Inflammatory macrophage (primary cell): ENCODE measurements around the gene DALRD3.
A peak's percentile ranks its signal among the peaks of the same experiment; 100 is the strongest.
"Not testable (repeated sequence)": the region's sequence is repeated elsewhere in the genome, so short reads cannot be mapped to it uniquely, and the experiment has no call there.

Source experiments
- DNase-seq, 2 donors: peaks; one replicate each; pipeline ENCODE4 v3.0.0-alpha.2; 2020 to 2022

Gene DALRD3

DNA sequence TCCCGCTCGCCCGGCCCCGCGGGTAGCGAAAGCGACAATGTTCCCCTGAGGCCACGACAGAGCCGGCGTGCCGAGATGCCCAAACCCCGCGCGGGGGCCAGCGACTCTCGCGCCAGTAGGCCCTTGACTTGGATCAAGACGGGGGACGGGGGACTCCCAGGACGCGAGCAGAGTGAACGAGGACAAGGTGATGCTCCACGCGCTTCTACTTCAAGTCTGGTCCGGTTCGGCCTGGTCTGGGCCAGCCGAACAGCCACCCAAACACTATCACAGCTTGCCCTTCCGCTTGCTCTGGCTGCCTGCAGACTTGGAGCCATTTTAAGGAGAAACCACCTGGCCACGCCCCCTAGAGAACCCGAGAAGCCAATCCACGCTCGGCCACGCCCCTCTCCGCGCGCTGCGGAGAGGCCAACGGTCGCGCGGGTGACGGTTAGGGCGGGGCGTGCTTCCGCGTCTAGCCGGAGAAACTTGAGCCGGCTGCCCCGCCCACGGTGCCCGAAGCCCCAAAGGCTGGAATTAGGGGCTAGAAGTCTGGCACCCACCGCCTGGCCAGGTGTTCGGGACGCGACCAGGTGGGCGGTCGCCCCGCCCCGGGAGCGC lies 2.9 kb upstream of the DALRD3 start:
- DNase-seq = peak; percentile 99

DNA sequence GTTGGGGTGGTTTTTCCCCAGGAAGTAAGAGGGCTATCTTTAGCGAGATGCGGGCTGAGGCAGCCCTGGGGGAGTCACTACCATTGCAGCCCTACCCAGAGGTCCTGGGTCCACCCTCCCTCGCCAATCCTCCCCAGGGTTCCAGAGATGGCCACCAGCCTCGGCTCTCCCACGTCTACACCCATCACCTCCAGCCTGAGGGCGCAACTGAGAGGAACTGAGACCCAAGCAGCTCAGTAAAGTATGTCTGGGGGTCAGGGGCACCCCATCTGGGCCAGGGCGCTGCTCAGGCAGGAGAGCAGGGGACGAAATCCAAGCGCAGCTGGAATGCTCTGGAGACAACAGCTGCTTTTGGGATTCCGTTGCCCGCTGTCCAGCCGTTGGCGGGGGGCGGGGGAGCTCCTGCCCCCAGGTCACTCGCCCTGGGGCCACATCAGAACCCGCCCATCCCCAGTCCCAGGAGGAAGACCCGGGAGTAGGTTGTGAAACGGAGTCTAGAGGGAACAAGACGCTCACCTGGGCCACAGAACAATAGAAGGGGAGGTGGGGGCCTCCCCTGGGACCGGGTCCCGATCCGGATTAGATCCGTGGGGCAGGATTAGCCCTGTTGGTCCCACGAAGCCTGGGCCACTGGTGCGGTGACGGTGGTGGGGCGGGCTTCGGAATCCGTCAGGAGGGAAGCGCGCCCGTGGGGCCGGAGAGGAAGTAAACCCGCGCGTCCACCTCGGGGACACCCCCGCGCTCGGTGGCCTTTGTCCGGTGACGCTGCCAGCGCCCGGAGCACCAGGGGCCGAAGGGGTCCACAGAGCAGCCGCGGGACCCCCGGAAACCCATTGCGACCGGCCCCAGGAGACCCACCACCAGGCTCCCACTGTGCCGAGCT lies 2.2 kb upstream of the DALRD3 start:
- DNase-seq = peak; percentile 74 to 88

DNA sequence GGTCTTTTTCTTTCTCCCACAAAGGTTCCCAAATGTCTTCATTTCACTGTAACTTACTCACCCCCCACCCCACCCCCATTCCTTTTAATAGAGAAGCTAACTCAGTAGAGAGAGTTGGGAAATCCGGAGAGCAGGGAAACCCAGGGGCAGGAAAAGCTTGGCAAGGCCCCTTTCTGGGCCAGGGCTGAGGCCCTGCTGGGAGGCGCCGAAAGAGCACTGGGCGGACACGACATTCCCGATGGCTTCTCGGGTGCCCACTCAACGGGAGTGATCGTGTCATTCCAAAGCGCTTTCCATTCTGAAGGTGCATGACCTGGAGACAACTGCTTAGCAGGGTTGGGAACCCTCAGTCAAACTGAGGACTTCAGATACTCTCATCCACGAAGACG lies 1.6 kb upstream of the DALRD3 start:
- DNase-seq = peak; percentile 26 to 42

DNA sequence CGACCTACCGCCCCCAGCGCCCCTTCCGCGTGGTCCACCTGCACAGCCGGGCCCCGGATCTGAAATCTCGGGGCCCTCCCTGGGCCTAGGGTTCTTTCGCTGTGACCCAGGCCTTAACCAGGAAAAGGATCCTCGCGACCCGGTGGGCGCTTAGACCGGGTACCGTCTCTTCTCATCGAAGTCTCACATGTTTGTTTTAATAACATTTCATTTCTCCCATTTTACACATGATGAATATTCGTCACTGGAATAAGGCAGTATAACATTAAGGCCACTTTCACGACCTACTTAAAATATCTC lies 277 bp upstream of the DALRD3 start:
- no peak for DNase-seq

DNA sequence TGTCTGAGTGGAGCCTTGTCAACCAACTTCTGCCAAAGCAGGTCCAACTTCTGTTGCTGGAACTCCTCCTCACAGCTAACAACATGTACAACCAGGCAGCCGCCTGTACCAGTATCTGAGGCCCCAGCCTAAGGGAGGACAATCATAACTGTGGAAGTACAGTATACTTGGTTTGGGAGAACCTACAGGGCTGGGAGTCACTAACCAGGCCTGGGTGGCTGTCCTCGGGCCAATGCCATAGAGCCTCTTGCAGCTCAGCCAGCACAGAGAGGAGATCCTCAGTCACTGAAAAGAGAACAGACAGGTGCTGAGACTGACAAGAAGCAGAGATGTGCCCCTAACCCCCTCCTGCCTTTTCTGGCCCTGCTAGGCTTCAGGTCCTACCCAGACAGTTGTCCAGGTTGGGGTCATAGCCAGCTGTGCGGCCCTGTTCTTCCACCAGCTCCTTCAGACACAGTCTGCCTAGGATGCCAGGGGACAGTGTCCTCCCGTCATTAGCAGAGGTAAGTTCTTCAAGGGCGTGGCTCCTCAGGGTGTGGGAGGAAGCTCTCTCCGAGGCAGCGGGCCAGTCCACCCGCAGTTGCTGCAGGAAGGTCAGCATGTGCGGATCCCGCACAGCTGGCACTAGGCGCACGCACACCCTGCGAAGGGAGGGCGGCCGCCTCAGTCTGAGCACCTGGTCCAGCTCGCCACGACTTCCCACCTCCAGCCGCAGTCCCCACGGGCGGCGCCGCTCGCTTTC lies 980 bp downstream of the DALRD3 start:
- DNase-seq = peak in 1 of 2 donors; percentile 49

DNA sequence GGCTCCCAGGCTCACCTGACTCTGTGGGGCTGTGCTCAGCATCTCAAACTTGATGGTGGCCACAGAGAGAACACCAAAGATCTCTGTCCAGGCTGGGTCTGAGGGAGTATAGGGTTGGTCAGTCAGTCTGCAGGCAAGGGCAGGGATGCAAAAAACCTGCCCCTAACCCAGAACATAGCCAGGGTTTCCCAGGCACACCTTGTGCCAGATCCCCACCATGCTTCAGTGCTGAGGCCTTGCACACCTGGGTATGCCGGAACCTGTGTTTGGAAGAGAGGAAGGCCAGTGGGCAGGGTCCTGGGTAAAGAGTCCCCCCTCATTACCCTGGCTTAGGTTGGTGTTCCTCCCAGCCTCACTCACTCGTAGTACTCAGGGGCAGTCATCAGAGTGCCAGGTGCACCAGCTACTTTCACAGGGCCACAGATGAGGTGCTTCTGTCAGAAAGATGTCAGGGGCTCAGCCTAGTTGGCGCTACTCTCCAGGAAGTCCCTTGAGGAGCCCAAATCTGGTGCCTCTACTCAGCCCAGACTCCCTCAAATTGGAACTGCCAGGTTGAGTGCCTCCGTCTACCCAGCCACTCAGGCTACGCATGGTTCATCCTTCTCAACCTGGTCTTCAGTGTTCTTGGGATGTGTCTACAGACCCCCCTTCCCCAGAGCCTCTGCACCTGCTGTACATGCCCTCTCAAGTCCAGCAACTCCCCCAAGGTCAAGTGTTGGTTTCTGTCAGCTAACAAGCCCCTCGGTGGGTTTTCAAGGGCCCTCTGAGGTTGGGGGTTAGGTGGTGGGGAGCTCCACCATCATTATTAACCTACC lies 1.8 kb downstream of the DALRD3 start:
- no peak for DNase-seq

DNA sequence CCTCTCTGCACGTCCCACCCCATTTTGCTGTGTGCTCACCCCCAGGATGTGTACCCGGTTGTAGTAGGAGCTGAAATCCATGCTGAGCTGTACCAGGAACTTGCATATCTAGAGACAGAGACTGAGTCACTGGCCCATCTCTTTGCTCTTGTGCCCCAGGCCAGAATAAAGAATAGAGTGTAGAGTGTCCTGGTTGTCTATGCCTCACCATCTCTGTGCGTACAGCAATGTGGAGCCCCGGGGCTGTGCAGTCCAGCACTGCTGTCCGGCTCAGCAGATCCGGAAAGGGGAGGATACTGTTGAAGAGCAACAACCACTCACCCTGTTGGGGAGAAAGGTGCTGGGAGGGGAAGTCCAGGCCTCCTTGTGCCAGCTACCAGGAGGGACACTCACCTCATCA lies 2.6 kb downstream of the DALRD3 start:
- no peak for DNase-seq

DNA sequence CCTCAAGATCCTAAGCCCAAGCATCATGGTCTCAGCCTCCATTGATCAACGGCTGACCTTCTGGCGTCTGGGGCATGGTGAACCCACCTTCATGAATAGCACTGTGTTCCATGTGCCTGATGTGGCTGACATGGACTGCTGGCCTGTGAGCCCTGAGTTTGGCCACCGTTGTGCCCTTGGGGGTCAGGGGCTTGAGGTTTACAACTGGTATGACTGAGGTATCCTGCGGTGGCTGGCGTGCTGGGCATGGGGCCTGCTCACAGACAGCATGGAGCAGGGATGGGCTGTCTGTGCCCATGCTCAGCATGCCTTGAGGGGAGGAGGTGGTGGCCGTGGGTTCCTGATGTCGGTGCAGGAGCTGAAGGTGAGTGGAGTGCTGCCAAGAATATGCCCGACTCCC lies 3.3 kb downstream of the DALRD3 start:
- no peak for DNase-seq

DNA sequence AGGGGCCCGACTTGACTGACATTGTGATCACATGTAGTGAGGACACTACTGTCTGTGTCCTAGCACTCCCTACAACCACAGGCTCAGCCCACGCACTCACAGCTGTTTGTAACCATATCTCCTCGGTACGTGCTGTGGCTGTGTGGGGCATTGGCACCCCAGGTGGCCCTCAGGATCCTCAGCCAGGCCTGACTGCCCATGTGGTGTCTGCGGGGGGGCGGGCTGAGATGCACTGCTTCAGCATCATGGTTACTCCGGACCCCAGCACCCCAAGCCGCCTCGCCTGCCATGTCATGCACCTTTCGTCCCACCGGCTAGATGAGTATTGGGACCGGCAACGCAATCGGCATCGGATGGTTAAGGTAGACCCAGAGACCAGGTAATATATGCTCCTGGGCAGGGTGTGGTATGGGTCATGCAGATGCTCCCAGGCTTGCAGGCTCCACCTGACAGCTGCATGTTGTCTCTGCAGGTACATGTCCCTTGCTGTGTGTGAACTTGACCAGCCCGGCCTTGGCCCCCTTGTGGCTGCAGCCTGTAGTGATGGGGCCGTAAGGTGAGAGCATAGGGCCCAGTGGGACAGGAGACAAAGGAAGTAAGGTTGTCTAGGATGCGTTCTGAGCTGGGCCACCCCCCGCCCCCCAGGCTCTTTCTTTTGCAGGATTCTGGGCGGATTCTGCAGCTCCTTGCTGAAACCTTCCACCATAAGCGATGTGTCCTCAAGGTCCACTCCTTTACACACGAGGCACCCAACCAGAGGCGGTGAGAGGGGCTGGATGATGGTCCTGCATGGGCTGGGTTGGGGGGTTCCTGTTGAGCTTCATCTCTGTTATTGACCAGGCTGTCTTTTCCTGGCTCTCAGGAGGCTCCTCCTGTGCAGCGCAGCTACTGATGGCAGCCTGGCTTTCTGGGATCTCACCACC lies 4.4 kb downstream of the DALRD3 start:
- peak; percentile 45 to 49 for DNase-seq

DNA sequence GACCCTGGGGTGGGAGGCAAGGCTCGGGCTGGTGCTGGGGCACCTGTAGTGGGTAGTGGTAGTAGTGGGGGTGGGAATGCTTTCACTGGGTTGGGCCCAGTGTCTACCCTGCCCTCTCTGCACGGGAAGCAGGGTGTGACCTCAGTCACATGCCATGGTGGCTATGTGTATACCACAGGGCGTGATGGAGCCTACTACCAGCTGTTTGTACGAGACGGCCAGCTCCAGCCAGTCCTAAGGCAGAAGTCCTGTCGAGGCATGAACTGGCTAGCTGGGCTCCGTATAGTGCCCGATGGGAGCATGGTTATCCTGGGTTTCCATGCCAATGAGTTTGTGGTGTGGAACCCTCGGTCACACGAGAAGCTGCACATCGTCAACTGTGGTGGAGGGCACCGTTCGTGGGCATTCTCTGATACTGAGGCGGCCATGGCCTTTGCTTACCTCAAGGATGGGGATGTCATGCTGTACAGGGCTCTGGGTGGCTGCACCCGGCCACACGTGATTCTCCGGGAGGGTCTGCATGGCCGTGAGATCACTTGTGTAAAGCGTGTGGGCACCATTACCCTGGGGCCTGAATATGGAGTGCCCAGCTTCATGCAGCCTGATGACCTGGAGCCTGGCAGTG lies 5.2 kb downstream of the DALRD3 start:
- DNase-seq = no peak

DNA sequence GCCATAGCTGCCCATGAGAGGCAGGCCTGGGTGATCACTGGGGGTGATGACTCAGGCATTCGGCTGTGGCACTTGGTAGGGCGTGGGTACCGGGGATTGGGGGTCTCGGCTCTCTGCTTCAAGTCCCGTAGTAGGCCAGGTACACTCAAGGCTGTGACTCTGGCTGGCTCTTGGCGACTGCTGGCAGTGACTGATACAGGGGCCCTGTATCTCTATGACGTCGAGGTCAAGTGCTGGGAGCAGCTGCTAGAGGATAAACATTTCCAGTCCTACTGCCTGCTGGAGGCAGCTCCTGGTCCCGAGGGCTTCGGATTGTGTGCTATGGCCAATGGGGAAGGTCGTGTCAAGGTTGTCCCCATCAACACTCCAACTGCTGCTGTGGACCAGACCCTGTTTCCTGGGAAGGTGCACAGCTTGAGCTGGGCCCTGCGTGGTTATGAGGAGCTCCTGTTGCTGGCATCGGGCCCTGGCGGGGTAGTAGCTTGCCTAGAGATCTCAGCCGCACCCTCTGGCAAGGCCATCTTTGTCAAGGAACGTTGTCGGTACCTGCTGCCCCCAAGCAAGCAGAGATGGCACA lies 5.9 kb downstream of the DALRD3 start:
- DNase-seq = no peak

DNA sequence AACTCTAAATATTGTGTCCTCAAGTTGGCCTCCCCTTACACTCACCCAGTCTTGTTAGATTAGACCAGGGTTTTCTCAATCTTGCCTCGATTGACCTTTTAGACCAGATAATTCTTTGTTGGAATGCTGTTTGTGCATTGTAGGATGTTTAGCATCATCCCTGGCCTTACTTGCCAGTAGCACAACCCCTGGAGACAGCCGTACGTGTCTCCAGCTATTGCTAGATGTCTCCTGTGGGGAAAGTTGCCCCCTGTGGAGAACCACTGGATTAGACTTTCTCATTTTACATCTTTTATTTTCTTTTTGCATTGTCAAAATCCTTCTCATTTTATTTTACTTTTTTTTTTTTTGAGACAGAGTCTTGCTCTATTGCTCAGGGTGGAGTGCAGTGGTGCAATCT lies 9.0 kb downstream of the DALRD3 start:
- no peak for DNase-seq

DNA sequence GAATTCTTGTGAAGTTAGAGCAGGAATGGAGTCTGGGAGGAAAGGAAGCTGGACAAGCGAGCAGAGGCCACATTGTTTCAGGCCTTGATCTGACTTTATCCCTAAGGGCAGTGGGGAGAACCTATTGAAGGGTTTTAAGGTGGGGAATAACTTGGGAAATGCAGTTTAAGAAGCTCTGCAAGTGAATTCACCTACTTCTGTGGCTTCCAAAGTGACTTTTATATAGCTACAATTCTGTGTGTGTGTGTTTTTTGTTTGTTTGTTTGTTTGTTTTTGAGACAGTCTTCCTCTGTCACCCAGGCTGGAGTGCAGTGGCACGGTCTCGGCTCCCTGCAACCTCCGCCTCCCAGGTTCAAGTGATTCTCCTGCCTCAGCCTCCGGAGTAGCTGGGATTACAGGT lies 9.8 kb downstream of the DALRD3 start:
- DNase-seq = not testable (repeated sequence)

DNA sequence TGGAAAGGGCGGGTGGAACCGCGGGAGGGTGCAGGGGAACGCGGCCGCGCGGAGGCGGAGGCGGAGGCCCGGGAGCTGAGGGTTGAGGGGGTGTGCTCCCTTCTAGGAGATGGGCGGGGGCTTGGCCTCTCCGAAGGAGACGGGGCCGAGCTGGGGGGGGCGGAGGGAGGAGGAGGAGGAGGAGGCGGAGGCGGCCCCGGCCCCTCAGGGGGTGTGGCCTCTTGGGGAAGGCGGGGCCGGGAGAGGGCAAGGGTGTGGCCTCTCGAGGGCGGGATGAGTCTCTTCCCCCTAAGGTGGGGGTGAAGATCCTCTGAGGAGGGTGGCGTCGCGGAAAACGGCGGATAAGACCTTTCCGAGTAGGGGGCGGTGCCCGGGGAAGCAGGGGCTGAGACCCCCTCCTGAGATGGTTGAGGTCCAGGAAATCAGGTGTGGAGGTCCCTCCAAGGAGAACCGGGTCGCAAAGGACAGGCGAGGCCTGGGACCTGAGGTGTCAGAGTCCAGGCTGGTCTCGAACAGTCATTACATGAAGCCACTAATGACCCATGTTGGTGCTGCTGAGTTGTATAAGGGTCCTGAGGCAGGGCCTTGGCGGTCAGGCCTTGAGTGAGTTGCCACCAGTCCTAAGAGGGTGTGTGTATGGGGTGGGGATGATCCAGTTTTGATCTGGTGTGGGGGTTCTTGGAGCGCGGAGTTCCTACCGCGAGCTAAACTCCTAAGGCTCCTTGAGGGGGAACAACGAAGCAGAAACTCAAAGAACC lies 10.4 kb downstream of the DALRD3 start:
- peak; percentile 60 to 78 for DNase-seq

DNA sequence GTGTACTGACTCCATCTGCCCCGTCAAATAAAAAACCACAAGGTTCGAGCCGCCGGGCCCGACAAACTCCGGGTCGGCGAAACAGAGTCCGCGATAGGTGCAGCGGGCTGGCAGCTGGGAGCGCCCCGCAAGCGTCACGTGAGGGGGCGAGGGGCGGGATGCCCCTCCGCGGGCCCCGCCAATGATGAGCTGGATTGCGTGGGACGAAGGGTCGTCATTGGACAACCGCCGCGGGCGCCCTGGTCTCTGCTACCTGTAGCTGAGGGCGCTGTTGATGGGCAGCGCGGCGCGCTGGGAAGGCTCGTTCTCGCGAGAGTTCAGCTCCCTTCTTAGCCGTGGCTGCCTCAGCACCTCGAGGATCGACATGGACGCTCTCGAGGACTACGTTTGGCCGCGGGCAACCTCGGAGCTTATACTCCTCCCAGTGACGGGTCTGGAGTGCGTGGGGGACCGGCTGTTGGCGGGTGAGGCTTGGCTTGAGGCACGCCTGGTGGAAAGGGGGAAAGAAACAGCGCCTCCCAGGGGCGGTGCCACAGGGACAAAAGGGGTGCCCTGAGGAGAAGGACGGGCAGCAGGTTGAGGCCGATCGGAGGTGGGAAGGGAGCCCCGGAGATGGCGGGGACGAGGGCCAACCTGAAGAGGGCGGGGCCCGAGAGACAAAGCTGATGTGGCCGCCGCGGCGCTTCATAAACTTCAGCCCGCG lies 11.2 kb downstream of the DALRD3 start, which contains the start of gene WDR6:
WDR6 (plus strand) TSS at position 324 of the 703 bp plus-strand sequence; CDS start at position 365, 41 bp downstream.
- DNase-seq = peak; percentile 91 to 97

DNA sequence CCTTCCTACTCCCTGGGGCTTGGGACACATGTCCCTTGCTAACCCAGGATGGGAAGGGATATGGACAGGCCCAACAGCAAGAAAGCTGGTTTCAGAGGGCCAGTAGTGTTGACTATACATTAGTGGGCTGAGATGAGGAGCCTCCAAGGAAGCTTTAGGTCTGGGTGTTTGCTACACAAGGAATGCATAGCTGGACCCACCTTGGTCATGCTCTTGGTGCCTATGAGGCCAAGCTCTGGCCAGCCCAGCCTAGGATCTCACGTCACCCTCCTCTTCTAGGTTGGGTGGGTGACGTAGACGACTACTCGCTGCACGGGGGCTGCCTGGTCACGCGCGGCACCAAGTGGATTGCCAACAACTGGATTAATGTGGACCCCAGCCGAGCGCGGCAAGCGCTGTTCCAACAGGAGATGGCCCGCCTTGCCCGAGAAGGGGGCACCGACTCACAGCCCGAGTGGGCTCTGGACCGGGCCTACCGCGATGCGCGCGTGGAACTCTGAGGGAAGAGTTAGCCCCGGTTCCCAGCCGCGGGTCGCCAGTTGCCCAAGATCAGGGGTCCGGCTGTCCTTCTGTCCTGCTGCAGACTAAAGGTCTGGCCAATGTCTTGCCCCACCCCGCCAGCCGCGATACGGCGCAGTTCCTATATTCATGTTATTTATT lies 11.8 kb downstream of the DALRD3 start:
- peak; percentile 14 to 50 for DNase-seq

DNA sequence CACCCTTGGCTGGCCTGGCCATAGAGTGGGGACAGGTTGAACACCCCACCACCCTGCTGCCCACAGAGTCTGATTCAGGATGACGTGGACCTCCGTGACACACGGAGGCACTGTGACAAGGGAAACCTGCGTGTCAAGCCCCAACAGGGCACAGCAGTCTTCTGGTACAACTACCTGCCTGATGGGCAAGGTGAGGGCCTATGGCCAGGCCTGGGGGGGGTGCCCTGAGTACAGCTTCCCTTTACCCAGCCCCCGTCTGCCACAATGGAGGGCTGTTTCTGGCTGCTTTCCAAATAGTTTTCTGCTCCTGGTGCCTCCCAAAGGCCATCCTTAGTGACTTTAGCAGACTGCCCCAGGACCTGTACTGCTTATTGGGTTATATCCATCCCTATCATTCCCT lies 12.4 kb downstream of the DALRD3 start:
- no peak for DNase-seq

DNA sequence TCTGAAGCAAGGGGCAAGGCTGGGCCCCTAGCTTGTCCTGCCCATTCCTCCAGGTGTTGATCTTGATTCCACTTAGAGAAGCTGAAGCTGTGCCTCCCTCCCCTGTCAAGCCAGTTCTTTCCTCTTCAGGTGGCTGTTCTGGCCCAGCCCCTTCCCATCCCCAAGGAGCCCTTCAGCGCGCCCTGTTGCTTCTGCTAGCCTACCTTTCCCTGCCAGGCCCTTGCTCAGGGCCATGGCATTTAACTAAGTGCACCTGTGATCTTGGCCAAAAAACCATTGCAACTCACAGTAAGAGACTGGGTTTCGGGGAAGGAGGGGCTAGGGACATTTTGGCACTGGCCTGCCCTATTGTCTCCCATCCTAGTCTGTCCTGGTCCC lies 13.1 kb downstream of the DALRD3 start:
- DNase-seq = no peak
